EH (cell line): Measurements from ENCODE around the gene TBX2.
A peak's percentile ranks its signal among the peaks of the same experiment; 100 is the strongest.
"Not testable (repeated sequence)": the region's sequence is repeated elsewhere in the genome, so short reads cannot be mapped to it uniquely, and the experiment has no call there.

Source experiments
- DNase-seq: peaks from one replicate; pipeline ENCODE4 v3.0.0-alpha.2; 2015; ENCODE audit warnings: low read depth

TBX2 gene

GRCh38 chr17:61431594-61432311 is 32.1 kb downstream of the TBX2 start:
- peak; percentile 86 for DNase-seq

- DNase-seq: no peak
Measured at GRCh38 chr17:61436273-61436672, 36.6 kb downstream of the TBX2 start.

DNA sequence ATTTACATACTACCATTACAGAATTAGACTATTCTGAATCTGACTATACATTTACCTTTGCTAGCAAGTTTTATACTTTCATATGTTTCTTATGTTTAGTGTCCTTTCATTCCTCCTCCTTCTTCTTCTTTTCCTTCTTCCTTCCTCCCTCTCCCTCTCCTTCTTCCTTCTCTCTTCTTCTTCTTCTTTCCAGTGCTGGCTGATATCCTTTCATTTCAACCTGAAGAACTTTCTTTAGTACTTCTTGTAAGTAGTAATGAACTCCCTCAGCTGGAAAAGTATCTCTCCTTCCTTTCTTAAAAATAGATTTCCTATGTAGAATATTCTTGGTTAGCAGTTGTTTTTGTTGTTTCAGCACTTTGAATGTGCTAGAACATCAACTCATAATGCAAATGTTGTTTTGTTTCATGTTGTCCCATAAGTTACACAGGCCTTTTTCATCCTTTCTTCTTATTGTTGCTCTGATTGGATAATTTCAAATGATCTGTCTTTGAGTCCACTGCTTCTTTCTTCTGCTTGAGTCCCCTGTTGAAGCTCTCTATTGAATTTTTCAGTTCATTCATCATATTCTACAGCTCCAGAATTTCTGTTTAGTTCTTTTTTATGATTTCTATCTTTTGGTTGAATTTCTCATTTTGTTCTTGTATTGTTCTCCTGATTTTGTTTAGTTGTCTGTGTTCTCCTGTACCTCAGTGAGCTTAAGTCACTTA is 37.5 kb downstream of the TBX2 start:
- no peak for DNase-seq

GRCh38 chr17:61440697-61441096 is 41.1 kb downstream of the TBX2 start:
- DNase-seq: no peak

DNA sequence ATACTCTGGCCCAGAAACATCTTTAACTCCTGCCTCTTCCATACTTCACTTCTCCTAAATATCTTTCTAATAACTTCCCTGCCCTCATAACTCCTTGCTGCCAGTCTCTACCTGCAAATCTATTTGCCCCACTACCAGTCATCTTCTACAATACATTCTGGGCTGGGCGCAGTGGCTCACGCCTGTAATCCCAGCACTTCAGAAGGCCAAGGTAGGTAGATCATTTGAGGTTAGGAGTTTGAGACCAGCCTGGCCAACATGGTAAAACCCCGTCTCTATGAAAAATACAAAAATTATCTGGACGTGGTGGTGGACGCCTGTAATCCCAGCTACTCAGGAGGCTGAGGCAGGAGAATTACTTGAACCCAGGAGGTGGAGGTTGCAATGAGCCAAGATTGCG is 41.9 kb downstream of the TBX2 start:
- not testable (repeated sequence) for DNase-seq

GRCh38 chr17:61442136-61442775 is 42.6 kb downstream of the TBX2 start:
- DNase-seq: no peak

GRCh38 chr17:61442878-61443474 is 43.3 kb downstream of the TBX2 start:
- DNase-seq: no peak

DNA sequence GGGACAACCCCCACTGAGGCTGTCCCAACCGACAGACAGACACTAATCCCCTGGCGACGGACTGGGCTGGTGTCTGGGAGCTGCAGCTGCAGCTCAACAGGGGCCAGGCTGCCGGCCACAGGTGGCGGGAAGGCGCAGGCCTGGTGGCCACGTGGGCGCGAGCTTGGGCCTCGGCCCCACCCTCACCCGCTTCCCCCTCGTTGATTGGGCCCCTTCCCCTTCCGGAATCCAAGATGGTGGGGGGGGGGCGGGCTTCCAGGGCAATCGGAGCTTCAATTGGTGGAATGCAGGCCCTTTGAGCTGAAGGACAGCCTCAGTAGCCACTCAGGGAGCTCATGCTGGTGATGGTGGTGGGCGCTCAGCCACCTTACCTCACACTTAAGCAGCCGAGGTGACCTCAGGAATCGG is 43.8 kb downstream of the TBX2 start:
- DNase-seq: no peak

DNA sequence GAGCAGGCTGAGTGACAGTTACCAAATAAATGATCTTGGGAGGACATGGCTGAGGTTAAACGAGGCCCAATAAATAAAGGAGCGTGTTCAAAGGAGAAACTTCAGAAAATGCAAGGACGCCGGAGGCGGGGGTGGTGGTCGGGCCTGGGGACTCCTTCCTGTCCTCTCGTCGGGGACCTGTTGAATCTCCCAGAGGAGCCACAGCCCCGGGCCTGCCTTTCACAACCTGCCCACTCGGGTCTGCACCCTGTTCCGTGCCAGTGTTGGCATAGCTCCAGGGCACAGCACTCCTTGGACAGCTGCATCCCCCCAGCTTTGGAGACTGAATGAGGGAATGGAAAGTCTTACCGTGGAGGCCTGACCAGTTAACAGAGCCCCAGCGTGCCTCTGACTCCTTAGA is 44.4 kb downstream of the TBX2 start:
- no peak for DNase-seq

DNA sequence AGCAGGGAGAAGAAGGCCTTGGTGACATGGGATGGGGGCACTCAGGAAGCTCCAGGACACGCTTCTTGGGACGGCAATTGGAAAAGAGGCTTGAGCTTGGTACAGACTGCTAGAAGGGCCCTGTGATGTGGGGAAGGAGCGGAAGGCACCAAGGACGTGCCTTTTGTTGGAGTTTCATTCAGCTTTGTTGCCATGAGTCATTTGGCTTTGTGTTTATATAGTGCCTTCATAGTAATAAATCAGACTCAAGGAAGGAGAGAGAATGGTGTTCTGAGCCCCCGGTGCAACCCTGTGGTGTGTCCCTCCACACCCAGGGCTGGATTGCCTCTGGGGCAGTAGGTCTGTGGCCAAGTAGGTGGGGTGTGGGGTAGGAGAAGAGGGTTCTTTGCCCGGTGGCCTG is 45.2 kb downstream of the TBX2 start:
- peak; percentile 80 for DNase-seq

GRCh38 chr17:61447358-61447757 is 47.7 kb downstream of the TBX2 start:
- DNase-seq: no peak

DNA sequence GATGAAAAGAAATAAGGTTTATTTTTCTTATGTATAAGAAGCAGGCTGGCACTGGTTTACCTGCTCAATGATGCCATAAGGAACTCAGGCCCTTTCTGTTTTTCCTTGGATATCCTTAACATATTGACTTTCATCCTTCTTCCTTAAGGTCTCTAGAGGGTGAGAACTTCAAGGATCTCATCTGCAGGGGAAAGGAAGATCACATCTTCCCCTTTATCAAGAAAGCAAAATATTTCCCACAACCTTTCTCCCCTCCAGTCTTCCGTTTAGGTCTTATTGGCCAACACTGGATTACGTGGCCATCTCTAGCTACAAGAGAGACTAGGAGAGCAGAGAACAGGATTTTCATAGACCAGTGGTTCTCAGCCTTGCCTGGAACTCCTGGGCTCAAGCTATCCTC is 48.4 kb downstream of the TBX2 start:
- DNase-seq: no peak

DNA sequence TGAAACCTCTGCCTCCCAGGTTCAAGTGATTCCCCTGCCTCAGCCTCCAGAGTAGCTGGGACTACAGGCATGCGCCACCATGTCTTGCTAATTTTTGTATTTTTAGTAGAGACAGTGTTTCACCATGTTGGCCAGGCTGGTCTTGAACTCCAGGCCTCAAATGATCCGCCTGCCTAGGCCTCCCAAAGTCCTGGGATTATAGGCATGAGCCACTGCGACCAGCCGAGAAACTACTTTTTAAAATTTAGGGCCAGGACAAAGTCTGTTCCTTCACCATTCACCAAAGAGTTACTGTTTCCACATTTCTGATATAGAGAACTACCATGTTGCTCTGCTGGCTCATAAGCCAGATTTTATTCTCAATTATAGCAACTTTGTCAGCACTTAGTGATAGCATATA is 49.5 kb downstream of the TBX2 start:
- not testable (repeated sequence) for DNase-seq

- DNase-seq: peak; percentile 45
Measured at GRCh38 chr17:61449707-61450640, 50.3 kb downstream of the TBX2 start.

- DNase-seq: no peak
Measured at GRCh38 chr17:61450641-61451537, 51.2 kb downstream of the TBX2 start.

DNA sequence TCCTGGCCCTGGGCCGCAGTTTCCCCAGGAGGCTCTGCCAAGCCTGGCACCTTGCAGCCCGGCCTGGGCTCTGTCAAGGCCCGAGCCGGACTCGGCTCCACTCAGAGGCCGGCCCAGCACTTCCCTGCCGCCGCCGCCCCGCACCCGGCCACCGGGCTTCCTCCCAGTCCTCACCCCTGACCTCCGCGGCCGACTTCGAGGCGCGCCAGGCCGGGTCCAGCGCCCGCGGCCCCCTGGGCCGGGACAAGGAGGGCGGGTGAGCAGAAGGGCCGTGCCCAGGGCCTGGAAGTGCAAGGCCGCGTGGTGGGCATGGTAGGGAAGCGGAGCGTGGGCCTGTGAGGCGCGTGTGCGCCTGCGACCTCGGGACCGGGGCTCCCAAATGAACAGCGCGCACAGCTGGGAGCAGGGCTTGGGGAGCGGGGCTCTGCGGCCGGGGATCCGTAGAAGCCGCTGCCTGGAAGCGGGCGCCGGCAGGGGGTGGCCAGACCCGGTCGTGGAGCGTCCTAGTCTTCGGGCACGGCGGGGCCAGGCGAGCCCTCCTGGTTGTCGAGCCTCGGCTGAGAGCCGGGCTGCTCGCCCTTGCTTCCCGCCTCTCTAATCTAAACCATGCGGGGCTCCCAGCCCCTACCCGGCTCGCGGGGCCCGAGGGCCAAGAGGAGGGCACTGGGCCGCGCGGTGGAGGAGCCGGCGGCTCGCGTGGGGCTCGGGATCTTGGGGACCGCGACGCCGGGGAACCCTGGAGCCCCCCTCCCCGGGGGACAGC is 52.1 kb downstream of the TBX2 start:
- DNase-seq: no peak

- no peak for DNase-seq
Measured at GRCh38 chr17:61452301-61453290, 53.0 kb downstream of the TBX2 start, which contains the start of gene TBX4. TBX4 (plus strand) TSS chr17:61452422; CDS start chr17:61456491, 4,069 bp downstream.

DNA sequence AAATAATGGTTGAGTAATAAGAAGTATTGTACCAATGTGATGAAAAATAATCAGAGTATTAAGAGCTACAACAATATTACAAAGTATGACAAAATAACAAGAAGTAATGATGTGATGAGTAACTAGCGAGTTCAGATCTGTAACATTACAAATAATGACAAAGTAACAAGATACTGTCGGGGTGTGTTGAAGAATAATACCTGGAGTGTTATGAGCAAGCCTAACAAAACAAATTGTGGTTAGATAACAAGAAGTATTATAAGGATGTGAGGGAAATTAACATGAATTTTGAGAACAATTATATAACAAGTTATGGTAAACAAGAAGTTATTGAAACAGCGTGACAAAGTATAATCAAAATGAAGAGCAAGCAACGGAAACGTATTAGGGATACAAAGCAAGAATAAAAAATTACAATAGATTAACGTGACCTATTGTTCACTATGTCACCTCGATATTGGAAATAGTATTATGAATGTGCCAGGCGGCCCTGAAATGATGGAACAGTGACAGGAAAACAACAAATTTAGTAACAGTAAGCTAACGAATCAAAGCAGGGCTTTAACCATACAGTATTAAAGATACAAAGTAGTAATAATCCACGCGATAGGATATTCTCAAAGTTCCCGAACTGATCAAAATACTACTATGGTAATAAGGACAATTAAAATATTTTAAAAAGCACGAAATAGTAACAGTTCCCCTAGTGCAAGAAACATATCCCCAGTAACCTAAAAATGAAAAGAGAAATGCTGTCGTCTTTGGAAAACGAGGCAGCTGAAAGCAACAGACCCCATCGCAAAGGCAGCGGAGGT is 54.1 kb downstream of the TBX2 start:
- DNase-seq: no peak
